GM12878 (cell line): Measurements from ENCODE around the gene ZNF511. TPM values are rescaled to one million over a fixed set of nuclear protein-coding genes. Genes with fewer than 3 reads are reported as not detected.
A peak's percentile ranks its signal among the peaks of the same experiment; 100 is the strongest.

Experiments
- ATAC-seq: fragments of 200-7000 bp; cut with Tn5 transposase; 3 replicates; pipeline ENCODE4 v1.9.1; 2020; ENCODE audit warnings: mild to moderate bottlenecking, moderate library complexity
- BruUV-seq: library from RNA; stranded (reverse); fragments of 400-500 nt; replicated peaks from 2 replicates; lab custom pipeline; 2021; lab: Mats Ljungman, UMichigan
- CTCF ChIA-PET: fragments of 300-600 bp; sonication (Branson Sonifier 250); formaldehyde crosslinking; extraction: SDS; loops from one replicate; lab custom pipeline; 2021; ENCODE audit warnings: inconsistent platforms; lab: Yijun Ruan, JAX
- POLR2A ChIA-PET: fragments of 350-600 bp; formaldehyde crosslinking; extraction: SDS; loops from one replicate; lab custom pipeline; 2021; ENCODE audit warnings: inconsistent platforms; lab: Charles Lee
- RAD21 ChIA-PET: fragments of 300-600 bp; sonication (Branson Sonifier 250); formaldehyde crosslinking; loops from one replicate; lab custom pipeline; 2023; ENCODE audit warnings: antibody characterized with exemption; ENCODE audit not compliant: unreplicated experiment; lab: Charles Lee
- SMC1A ChIA-PET: fragments of 300-600 bp; sonication (Branson Sonifier 250); formaldehyde crosslinking; loops from one replicate; lab custom pipeline; 2023; ENCODE audit not compliant: unreplicated experiment, uncharacterized antibody; lab: Charles Lee
- DNase-seq: peaks from one replicate; pipeline ENCODE4 v3.0.0-alpha.2; 2011; ENCODE audit warnings: low read depth, low spot score
- FAIRE-seq: peaks from 3 replicates; lab custom pipeline; 2011; peaks lifted over from hg19 to GRCh38; lab: Jason Lieb, UNC
- H2AFZ ChIP-seq: 2 replicates; pipeline ENCODE4 v1.6.0; 2011; ENCODE audit warnings: low read depth, low read length, control low read depth; ENCODE audit not compliant: control insufficient read depth
- H3K27ac ChIP-seq: 2 replicates; pipeline ENCODE4 v1.5.1; 2011; ENCODE audit warnings: control low read depth; ENCODE audit not compliant: control insufficient read depth, insufficient read depth
- H3K27me3 ChIP-seq, 2 experiments: replicated peaks in 1 of 2; 2 replicates each; pipeline versions ENCODE4 v1.6.0 to v1.6.1; 2011; ENCODE audit warnings: low read length in 1 of 2; ENCODE audit not compliant: control insufficient read depth in 2 of 2, insufficient read depth in 2 of 2
- H3K36me3 ChIP-seq, 2 experiments: 2 replicates each; pipeline ENCODE4 v1.5.1; 2011; ENCODE audit warnings: low read length in 1 of 2; ENCODE audit not compliant: control insufficient read depth in 2 of 2, insufficient read depth in 2 of 2
- H3K4me1 ChIP-seq: 2 replicates; pipeline ENCODE4 v1.6.1; 2011; ENCODE audit warnings: mild to moderate bottlenecking, low read length, moderate library complexity, mixed read lengths; ENCODE audit not compliant: control insufficient read depth, insufficient read depth
- H3K4me2 ChIP-seq: 2 replicates; pipeline ENCODE4 v1.6.0; 2011; ENCODE audit warnings: control low read depth; ENCODE audit not compliant: control insufficient read depth, insufficient read depth
- H3K4me3 ChIP-seq: fragments of 200-600 bp; sonication (generic); 2 replicates; pipeline ENCODE4 v1.5.1; 2016
- H3K79me2 ChIP-seq: 2 replicates; pipeline ENCODE4 v1.6.0; 2011; ENCODE audit warnings: low read length; ENCODE audit not compliant: control insufficient read depth, insufficient read depth
- H3K9ac ChIP-seq: 2 replicates; pipeline ENCODE4 v1.8.0; 2011; ENCODE audit warnings: low read length, control low read depth, mixed read lengths; ENCODE audit not compliant: control insufficient read depth, insufficient read depth
- H3K9me3 ChIP-seq: replicated peaks from 3 replicates; pipeline ENCODE4 v1.5.1; 2011; ENCODE audit warnings: mild to moderate bottlenecking, low read length; ENCODE audit not compliant: control insufficient read depth, insufficient read depth
- H4K20me1 ChIP-seq: 2 replicates; pipeline ENCODE4 v1.6.0; 2011; ENCODE audit not compliant: control insufficient read depth, insufficient read depth
- BCL11A ChIP-seq: IDR thresholded peaks from 2 replicates; pipeline ENCODE4 v1.6.1; 2011; ENCODE audit warnings: low read depth, low read length
- CHD2 ChIP-seq: IDR thresholded peaks from 2 replicates; pipeline ENCODE4 v1.6.1; 2011; ENCODE audit warnings: low read depth, low read length, improper control_type of control experiment, borderline replicate concordance
- ESRRA ChIP-seq: IDR thresholded peaks from 2 replicates; pipeline ENCODE4 v1.6.1; 2012; ENCODE audit warnings: mild to moderate bottlenecking, low read length, improper control_type of control experiment
- FOXM1 ChIP-seq: IDR thresholded peaks from 2 replicates; pipeline ENCODE4 v1.6.1; 2012; ENCODE audit warnings: low read depth, mild to moderate bottlenecking, inconsistent platforms, low read length, moderate library complexity
- GABPA ChIP-seq: IDR thresholded peaks from 2 replicates; pipeline ENCODE4 v1.6.1; 2014; ENCODE audit warnings: antibody characterized with exemption, low read depth, mild to moderate bottlenecking, inconsistent platforms
- HDAC6 ChIP-seq: fragments of 200-600 bp; sonication (generic); IDR thresholded peaks from one replicate; pipeline ENCODE4 v1.8.0; 2017; ENCODE audit warnings: antibody characterized with exemption; ENCODE audit not compliant: unreplicated experiment
- IKZF1 ChIP-seq: fragments of 450-650 bp; conservative IDR thresholded peaks from 2 replicates; pipeline ENCODE4 v1.6.1; 2017; ENCODE audit warnings: antibody characterized with exemption, mild to moderate bottlenecking
- JUNB ChIP-seq: IDR thresholded peaks from 2 replicates; pipeline ENCODE4 v1.6.1; 2016; ENCODE audit warnings: antibody characterized with exemption, mild to moderate bottlenecking
- MEF2B ChIP-seq: fragments of 450-650 bp; IDR thresholded peaks from 2 replicates; pipeline ENCODE4 v1.6.1; 2018; ENCODE audit warnings: mild to moderate bottlenecking, moderate library complexity; ENCODE audit not compliant: partially characterized antibody, poor library complexity, severe bottlenecking
- MXI1 ChIP-seq: fragments of 150-350 bp; IDR thresholded peaks from 2 replicates; pipeline ENCODE4 v1.6.1; 2011; ENCODE audit warnings: low read depth, mild to moderate bottlenecking, inconsistent platforms, low read length, improper control_type of control experiment
- PAX8 ChIP-seq: fragments of 450-650 bp; IDR thresholded peaks from 2 replicates; pipeline ENCODE4 v1.6.1; 2017; ENCODE audit warnings: mild to moderate bottlenecking, moderate library complexity
- RB1 ChIP-seq: fragments of 450-650 bp; formaldehyde crosslinking; IDR thresholded peaks from 2 replicates; pipeline ENCODE4 v1.6.1; 2017; ENCODE audit warnings: mild to moderate bottlenecking, borderline replicate concordance
- SP1 ChIP-seq: IDR thresholded peaks from one replicate; pipeline ENCODE4 v1.6.1; 2011; ENCODE audit warnings: low read depth, low read length
- SPI1 ChIP-seq: IDR thresholded peaks from 2 replicates; pipeline ENCODE4 v1.6.1; 2011; ENCODE audit warnings: low read depth, mild to moderate bottlenecking, low read length, moderate library complexity, borderline replicate concordance; ENCODE audit not compliant: insufficient read depth
- TAF1 ChIP-seq: IDR thresholded peaks from 2 replicates; pipeline ENCODE4 v1.6.1; 2011; ENCODE audit warnings: mild to moderate bottlenecking, low read depth, low read length, borderline replicate concordance
- TBL1XR1 ChIP-seq: IDR thresholded peaks from 2 replicates; pipeline ENCODE4 v1.6.1; 2012; ENCODE audit warnings: low read depth, low read length, improper control_type of control experiment
- TCF12 ChIP-seq: IDR thresholded peaks from 2 replicates; pipeline ENCODE4 v1.6.1; 2011; ENCODE audit warnings: low read depth, mild to moderate bottlenecking, low read length
- YBX1 ChIP-seq: fragments of 450-650 bp; IDR thresholded peaks from 2 replicates; pipeline ENCODE4 v1.6.1; 2016; ENCODE audit warnings: antibody characterized with exemption
- ZBED1 ChIP-seq: IDR thresholded peaks from 2 replicates; pipeline ENCODE4 v1.6.1; 2016; ENCODE audit warnings: borderline replicate concordance
- WGBS: methylation state at CpG from one replicate; pipeline ENCODE4 v1.1.6; 2016; ENCODE audit warnings: low lambda C conversion rate; ENCODE audit not compliant: insufficient replicate concordance, insufficient coverage; ENCODE audit errors: missing lambda C conversion rate; 5-methylcytosine and 5-hydroxymethylcytosine counted together
- in situ Hi-C: fragments of 300-500 bp; cut with MboI; formaldehyde crosslinking; loops from 9 replicates; pipeline ENCODE4 v1.14.3; 2018; ENCODE audit warnings: mixed read lengths
- intact Hi-C: fragments of 100-400 bp; cut with micrococcal nuclease; formaldehyde crosslinking; loops from one replicate; pipeline ENCODE4 v1.14.2; 2022; ENCODE audit not compliant: unreplicated experiment
- polyA plus RNA-seq, 11 experiments: library from polyadenylated mRNA; depleted of rRNA in 4 of 11; unstranded in 6 of 11; stranded (reverse) in 5 of 11; fragments of >200 nt; fragmentation: Nextera tagmentation in 4 of 11; fragmentation: Illumina TruSeq in 1 of 11; extraction: Ambion mirVana in 4 of 11; extraction: Trizol in 1 of 11; gene quantifications; 1 replicate in 1 of 11; 2 replicates in 10 of 11; pipeline versions ENCODE4 v1.2.1 to v1.2.3, GENCODE V29; 2011 to 2016; ENCODE audit warnings: inconsistent platforms in 2 of 11, missing spikeins in 2 of 11, low read depth in 1 of 11
- total RNA-seq, 4 experiments: library from RNA; depleted of rRNA in 3 of 4; stranded (reverse); fragments of >200 nt in 3 of 4; fragmentation: Illumina TruSeq in 1 of 4; extraction: Trizol in 1 of 4; gene quantifications; 2 replicates each; pipeline versions ENCODE4 v1.2.1 to v1.2.3, GENCODE V29; 2013 to 2021
- TF ChIP-seq, protein P1 (sequence below): IDR thresholded peaks from 2 replicates; pipeline ENCODE4 v1.6.1; 2012; ENCODE audit warnings: low read depth, low read length, improper control_type of control experiment
- TF ChIP-seq, protein P2 (sequence below), 3 experiments: IDR thresholded peaks in 2 of 3; conservative IDR thresholded peaks in 1 of 3; 2 replicates each; pipeline ENCODE4 v1.5.1; 2011; ENCODE audit warnings: low read depth in 3 of 3, low read length in 3 of 3, mild to moderate bottlenecking in 3 of 3, control low read depth in 2 of 3, moderate library complexity in 2 of 3, inconsistent platforms in 1 of 3, mixed read lengths in 1 of 3; ENCODE audit not compliant: control insufficient read depth in 2 of 3, insufficient read depth in 1 of 3; ENCODE audit errors: extremely low read depth in 1 of 3

Gene ZNF511
- total and polyA plus RNA-seq, 10 of the 15 experiments (the other 5 are each of a cell fraction or from before 2014, with no cell fraction given) = 0.58 to 110 (median 32.0) TPM

DNA sequence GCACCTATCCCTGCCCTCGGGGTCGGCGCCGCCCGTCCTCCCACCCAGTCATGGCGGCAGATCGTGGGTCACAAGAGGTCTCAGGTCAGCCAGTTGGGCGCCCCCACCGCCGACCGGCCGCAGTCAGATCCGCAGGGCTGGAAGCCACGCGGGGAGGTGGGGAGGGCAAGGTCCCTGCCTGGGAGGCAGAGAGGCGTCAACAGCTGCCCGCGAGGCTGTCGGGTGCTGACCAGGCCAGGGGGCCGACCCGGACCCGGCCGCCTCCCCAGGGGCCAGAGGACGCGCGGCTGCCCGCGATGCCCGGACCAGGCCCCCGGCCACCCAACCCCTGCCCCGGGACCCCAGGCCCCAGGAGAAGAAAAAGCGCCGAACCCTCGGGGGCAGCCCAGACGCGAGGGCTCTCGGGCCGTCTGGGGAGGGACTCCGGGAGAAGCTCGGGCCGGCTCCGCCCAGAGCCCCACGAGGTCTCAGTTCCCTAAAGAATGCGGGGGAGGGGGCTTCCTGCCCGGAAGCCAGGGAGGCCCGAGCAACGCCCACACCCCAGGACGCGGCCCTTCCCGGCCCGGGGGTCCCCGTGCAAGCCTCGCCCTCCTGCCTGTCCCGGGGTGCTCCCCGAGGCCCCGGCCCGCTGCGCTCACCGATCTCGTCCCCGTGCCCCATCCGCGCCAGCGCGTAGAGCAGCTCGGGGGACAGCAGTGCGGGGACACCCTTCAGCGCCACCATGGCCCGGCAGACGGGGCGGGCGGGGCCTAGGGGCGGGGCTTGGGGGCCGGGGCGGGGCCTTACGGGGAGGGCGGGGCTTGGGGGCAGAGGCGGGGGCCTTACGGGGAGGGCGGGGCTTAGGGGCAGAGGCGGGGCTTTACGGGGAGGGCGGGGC is 48.8 kb downstream of the ZNF511 start, which contains the start of gene FUOM:
FUOM (minus strand) TSS at position 735 of the 877 bp plus-strand sequence; CDS start at position 723, 12 bp downstream.
- ATAC-seq = peak; percentile 87
- 2% methylated on average over 56 of the region's 83 CpGs for WGBS
- in situ Hi-C loops = no loop called here
- no peak for TF ChIP-seq BCL11A
- TF ChIP-seq, protein P1, sequence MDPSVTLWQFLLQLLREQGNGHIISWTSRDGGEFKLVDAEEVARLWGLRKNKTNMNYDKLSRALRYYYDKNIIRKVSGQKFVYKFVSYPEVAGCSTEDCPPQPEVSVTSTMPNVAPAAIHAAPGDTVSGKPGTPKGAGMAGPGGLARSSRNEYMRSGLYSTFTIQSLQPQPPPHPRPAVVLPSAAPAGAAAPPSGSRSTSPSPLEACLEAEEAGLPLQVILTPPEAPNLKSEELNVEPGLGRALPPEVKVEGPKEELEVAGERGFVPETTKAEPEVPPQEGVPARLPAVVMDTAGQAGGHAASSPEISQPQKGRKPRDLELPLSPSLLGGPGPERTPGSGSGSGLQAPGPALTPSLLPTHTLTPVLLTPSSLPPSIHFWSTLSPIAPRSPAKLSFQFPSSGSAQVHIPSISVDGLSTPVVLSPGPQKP = peak; percentile 49; the same call in 1 of the 2 replicates
- TF ChIP-seq ESRRA = no peak
- TF ChIP-seq SP1 = peak; percentile 34
- peak; percentile 40 for TF ChIP-seq MEF2B
- TF ChIP-seq SPI1 = peak; percentile 74
- TF ChIP-seq RB1 = peak; percentile 41; the same call in 1 of the 2 replicates
- no peak for TF ChIP-seq FOXM1
- no peak; the same call in 1 of the 2 replicates for TF ChIP-seq GABPA
- TF ChIP-seq ZBED1 = no peak
- no peak for TF ChIP-seq JUNB
- TF ChIP-seq IKZF1 = peak; percentile 84
- peak; percentile 61; the same call in 1 of the 2 replicates for TF ChIP-seq TAF1
- 0 out of 2 replicates have a peak, but pooled peaks have one; percentile 43 for TF ChIP-seq CHD2
- peak; percentile 55 for TF ChIP-seq MXI1
- no peak for TF ChIP-seq PAX8
- TF ChIP-seq YBX1 = no peak
- TF ChIP-seq, protein P2, sequence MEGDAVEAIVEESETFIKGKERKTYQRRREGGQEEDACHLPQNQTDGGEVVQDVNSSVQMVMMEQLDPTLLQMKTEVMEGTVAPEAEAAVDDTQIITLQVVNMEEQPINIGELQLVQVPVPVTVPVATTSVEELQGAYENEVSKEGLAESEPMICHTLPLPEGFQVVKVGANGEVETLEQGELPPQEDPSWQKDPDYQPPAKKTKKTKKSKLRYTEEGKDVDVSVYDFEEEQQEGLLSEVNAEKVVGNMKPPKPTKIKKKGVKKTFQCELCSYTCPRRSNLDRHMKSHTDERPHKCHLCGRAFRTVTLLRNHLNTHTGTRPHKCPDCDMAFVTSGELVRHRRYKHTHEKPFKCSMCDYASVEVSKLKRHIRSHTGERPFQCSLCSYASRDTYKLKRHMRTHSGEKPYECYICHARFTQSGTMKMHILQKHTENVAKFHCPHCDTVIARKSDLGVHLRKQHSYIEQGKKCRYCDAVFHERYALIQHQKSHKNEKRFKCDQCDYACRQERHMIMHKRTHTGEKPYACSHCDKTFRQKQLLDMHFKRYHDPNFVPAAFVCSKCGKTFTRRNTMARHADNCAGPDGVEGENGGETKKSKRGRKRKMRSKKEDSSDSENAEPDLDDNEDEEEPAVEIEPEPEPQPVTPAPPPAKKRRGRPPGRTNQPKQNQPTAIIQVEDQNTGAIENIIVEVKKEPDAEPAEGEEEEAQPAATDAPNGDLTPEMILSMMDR (IDR thresholded peaks at IDR 0.05 in 2 of 3, conservative IDR thresholded peaks at IDR 0.05 in 1 of 3; ENCODE audit: control insufficient read depth in 2 of 3, extremely low read depth in 1 of 3, insufficient read depth in 1 of 3, low read depth in 3 of 3, low read length in 3 of 3) = 0 out of 6 replicates have a peak, but pooled peaks of 1 of the 3 experiments have one; percentile 1
- TF ChIP-seq TCF12 = 0 out of 2 replicates have a peak, but pooled peaks have one; percentile 23
- 0 out of 2 replicates have a peak, but pooled peaks have one; percentile 26 for TF ChIP-seq TBL1XR1
- no peak for TF ChIP-seq HDAC6

More for the DNA sequence above, 48.8 kb downstream of the ZNF511 start, which contains the start of gene FUOM:
- FAIRE-seq = no peak
- ChIA-PET RAD21 (interaction anchor here (1.0 to 1.2 kb wide), 2 partner anchors 31 to 44 kb away, joined by 3 to 4 read pairs; no protein-coding TSS in a partner anchor), CTCF (interaction anchor here (0.7 to 1.1 kb wide), 4 partner anchors 28 to 200 kb away, joined by 3 to 7 read pairs (median 3); no protein-coding TSS in a partner anchor), SMC1A (interaction anchor here (0.9 kb wide), 1 partner anchor 34 kb away, joined by 3 read pairs; no protein-coding TSS in a partner anchor), POLR2A (interaction anchor here (0.6 to 1.7 kb wide), 4 partner anchors 20 to 47 kb away, joined by 3 to 5 read pairs (median 4); partner anchors contain the start of gene PAOX)
- Histone ChIP-seq H4K20me1 (no peaks in the 10 kb centered on the region), H3K9ac (peak within 1 kb of the TSS; percentile 67), H3K9me3 (no peaks in the 10 kb centered on the region), H3K27ac (peak within 1 kb of the TSS; percentile 38; the same call in 1 of the 2 replicates), H3K4me3 (peak within 1 kb of the TSS; percentile 73), H3K27me3 (no peaks in the 10 kb centered on the region), H3K36me3 (peaks cover 0 to 5% of the 10 kb centered on the region in 2 experiments; a peak in 2 of 4 replicates), H2AFZ (peak within 1 kb of the TSS; percentile 78), H3K4me1 (peaks cover 17% of the 10 kb centered on the region), H3K4me2 (peak within 1 kb of the TSS; percentile 85), H3K79me2 (no peaks in the 10 kb centered on the region; the same call in 1 of the 2 replicates)
- BruUV-seq = no TSS peak
- DNase-seq = no peak
- intact Hi-C loops = no loop called here
